ENCODE results near the gene DRC3.

DRC3 gene

DNA sequence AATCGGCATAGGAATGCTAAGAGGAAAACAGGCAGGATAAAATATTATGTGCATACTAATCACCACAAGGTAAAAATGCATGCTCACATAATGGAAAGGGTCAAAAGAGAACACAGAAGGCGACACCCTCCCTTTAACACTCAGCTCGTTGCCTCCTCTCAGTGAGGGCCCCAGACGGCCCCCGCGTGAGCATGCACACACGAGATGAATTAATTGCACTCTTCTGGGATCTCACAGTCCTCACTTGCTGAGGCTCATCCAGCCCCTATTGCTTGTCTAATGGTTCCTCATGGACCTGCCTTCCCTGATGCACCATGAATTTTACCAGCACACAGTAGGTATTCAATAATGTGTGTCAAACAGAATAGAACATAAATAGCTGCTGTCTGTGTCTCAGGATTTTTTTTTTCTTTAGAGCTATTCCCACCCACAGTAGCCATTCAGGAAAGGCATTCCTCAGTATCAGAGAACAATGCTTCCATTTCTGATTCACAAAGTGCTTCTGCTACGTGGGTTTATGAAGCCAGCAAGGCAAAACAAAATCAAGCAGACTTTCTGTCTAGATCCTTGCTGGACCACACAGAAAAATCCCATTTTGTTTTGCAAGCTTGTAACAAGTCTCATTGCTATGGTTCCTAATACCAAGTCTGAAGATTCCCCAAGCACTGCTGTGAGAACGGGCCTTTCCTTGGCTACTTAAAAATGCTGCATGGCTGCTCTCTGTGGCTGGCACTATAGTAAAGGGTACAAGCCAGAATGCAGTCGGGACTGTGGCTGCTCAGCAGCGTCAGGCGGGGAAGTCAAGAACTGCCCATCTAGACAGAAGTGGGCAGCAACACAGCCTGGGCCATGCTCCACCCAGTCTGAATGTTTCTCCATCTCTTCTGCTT is 44.0 kb upstream of the DRC3 start:
- TF ChIP-seq, protein P1, sequence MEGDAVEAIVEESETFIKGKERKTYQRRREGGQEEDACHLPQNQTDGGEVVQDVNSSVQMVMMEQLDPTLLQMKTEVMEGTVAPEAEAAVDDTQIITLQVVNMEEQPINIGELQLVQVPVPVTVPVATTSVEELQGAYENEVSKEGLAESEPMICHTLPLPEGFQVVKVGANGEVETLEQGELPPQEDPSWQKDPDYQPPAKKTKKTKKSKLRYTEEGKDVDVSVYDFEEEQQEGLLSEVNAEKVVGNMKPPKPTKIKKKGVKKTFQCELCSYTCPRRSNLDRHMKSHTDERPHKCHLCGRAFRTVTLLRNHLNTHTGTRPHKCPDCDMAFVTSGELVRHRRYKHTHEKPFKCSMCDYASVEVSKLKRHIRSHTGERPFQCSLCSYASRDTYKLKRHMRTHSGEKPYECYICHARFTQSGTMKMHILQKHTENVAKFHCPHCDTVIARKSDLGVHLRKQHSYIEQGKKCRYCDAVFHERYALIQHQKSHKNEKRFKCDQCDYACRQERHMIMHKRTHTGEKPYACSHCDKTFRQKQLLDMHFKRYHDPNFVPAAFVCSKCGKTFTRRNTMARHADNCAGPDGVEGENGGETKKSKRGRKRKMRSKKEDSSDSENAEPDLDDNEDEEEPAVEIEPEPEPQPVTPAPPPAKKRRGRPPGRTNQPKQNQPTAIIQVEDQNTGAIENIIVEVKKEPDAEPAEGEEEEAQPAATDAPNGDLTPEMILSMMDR (conservative IDR thresholded peaks at IDR 0.05; ENCODE audit: low read length) = no peak

DNA sequence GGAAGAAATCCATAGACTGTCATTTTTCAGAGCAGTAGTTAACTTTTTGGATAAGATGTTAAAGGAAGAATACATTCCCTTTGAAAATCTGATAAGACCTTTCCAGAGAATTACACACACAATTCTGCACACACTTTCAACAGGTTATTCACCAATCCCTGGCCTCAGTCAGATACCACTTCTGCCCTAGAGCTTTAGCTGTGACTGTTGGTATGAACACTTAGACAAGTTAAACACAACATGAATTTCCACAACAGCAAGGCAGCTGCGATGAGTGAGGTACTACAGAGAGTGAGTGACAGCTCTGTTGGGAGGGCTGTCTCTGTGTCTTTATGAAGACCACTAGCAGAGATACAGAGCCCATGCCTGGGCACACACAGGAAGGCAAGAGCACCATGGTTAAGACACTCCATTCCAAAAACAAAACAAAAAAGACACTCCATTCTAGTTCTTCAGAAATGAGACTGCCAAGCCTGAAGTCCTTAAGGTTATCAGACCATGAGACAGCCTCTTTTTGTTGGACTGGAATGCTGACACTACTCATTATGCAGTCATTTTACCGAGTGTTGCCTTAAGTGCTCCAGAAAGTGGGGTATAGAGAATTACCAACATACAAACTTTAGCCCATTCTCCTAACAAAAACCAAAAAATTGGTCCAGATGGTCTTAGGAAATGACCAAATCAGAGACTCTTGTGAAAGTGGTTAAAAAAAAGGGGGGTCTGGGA is 42.8 kb upstream of the DRC3 start:
- TF ChIP-seq, protein P1 (conservative IDR thresholded peaks at IDR 0.05; ENCODE audit: low read length) = no peak
- no peak for DNase-seq (ENCODE audit: low read depth)

More for the DNA sequence above, 44.0 kb upstream of the DRC3 start:
- DNase-seq (ENCODE audit: low read depth) = no peak
- no peak overlapping the region for H3K4me3 ChIP-seq (ENCODE audit: low read length)

DNA sequence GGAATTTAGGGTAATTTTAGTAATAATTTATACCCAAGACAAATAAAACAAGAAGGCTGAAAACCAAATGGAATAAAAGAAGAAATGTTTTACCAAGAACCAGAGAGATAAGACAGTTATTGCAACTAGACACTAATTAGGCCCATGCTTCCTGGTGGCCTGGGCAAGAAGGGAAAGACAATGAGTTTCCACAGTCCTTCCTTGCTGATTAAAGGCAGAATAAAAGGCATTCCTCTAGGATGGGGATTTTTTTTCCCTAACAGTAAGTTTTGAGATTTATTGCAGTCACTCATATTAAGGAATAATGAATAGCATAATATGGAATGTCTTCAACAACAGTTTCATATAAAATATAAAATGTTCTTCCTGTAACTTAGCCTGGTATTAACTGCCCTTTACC is 42.0 kb upstream of the DRC3 start:
- no peak overlapping the region for H3K4me3 ChIP-seq (ENCODE audit: low read length)
- TF ChIP-seq, protein P1 (conservative IDR thresholded peaks at IDR 0.05; ENCODE audit: low read length) = no peak
- no peak for DNase-seq (ENCODE audit: low read depth)

More for the DNA sequence above, 42.8 kb upstream of the DRC3 start:
- no peak overlapping the region for H3K4me3 ChIP-seq (ENCODE audit: low read length)

DNA sequence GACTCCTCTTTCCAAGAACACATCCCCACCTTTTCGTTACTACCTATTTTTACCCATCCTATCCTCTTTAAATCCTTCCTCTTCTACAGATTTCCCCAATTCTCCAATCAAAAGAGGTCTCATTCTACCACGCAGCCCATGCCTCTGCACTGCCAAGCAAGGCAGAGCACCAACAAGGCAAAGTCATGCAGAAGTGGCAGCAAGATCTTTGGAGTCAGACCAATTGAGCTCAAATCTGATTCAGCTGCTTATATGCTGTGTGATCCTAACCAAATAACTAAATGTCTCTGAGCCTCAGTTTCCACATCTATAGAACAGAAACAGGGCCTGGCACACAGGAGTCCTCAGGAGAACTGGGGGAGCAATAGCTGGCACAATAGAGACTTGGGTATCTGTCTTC is 41.5 kb upstream of the DRC3 start:
- TF ChIP-seq, protein P1 (conservative IDR thresholded peaks at IDR 0.05; ENCODE audit: low read length) = no peak

DNA sequence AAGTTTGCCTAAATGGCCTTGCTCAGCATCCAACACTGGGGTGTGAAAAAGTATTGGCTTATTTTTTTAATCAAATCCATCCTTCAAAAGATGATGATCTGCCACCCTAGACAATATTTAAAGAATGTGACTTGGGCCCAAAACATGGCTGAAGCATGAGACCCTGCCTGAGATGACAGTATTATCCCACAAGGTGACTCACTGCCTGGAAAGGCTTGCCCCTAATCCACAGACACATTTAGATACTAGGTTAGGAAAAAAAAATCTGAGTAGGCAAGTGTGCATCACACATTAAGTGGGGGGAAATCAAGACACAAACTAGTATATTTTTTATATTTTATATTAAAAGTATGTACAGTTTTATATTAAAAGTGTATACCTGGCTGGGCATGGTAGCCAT is 38.9 kb upstream of the DRC3 start:
- TF ChIP-seq, protein P1 (conservative IDR thresholded peaks at IDR 0.05; ENCODE audit: low read length) = no peak
- no peak overlapping the region for H3K4me3 ChIP-seq (ENCODE audit: low read length)
- DNase-seq (ENCODE audit: low read depth) = peak; percentile 44

More for the DNA sequence above, 41.5 kb upstream of the DRC3 start:
- no peak for DNase-seq (ENCODE audit: low read depth)
- H3K4me3 ChIP-seq (ENCODE audit: low read length) = no peak overlapping the region

DNA sequence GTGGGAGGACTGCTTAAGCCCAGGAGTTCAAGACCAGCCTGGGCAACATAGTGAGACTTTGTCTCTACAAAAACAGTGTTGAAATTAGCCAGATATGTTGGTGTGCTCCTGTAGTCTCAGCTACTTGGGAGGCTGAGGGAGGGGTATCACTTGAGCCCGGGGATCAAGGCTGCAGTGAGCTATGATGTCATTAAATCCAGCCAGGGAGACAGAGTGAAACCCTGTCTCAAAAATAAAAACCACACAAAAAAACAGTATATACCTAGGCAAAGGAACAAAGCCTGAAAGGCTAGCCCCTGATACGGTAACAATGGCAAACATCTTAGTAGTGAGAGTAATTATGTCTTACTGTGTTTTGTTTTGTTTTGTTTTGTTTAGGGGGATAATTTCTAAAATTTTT is 38.4 kb upstream of the DRC3 start:
- no peak for DNase-seq (ENCODE audit: low read depth)
- no peak overlapping the region for H3K4me3 ChIP-seq (ENCODE audit: low read length)
- TF ChIP-seq, protein P1 (conservative IDR thresholded peaks at IDR 0.05; ENCODE audit: low read length) = no peak

Measured in AG10803 (cell line).